HepG2 (cell line): Measurements from ENCODE around the gene TMEM135. TPM values are rescaled to one million over a fixed set of nuclear protein-coding genes. Genes with fewer than 3 reads are reported as not detected.

Source experiments
- HNRNPH1 ChIP-seq: fragments of 200-400 bp; formaldehyde crosslinking; optimal IDR thresholded peaks from 2 replicates; pipeline ENCODE3; 2017; ENCODE audit warnings: mild to moderate bottlenecking, low read depth, low read length
- IRX3 ChIP-seq: sonication (generic); formaldehyde crosslinking; IDR thresholded peaks from 2 replicates; pipeline ENCODE4 v1.8.1; 2023; ENCODE audit warnings: mild to moderate bottlenecking, low read depth, missing genetic modification reagents, borderline replicate concordance
- MIER3 ChIP-seq: IDR thresholded peaks from 2 replicates; pipeline ENCODE4 v1.6.1; 2016; ENCODE audit warnings: missing compliant biosample characterization, borderline replicate concordance
- MTA1 ChIP-seq: sonication (generic); formaldehyde crosslinking; IDR thresholded peaks from 2 replicates; pipeline ENCODE4 v1.4.0; 2020; ENCODE audit warnings: missing genetic modification reagents, mild to moderate bottlenecking, borderline replicate concordance
- NR2F6 ChIP-seq, 2 experiments: IDR thresholded peaks; 2 replicates each; pipeline ENCODE4 v1.6.1; 2016; ENCODE audit warnings: antibody characterized with exemption in 1 of 2, mild to moderate bottlenecking in 1 of 2
- POGZ ChIP-seq: sonication (generic); formaldehyde crosslinking; IDR thresholded peaks from 2 replicates; pipeline ENCODE4 v1.4.0; 2020; ENCODE audit warnings: mild to moderate bottlenecking, missing genetic modification reagents
- POLR2AphosphoS5 ChIP-seq: IDR thresholded peaks from 2 replicates; pipeline ENCODE4 v1.6.1; 2012; ENCODE audit warnings: low read depth, low read length
- TEAD2 ChIP-seq: sonication (generic); formaldehyde crosslinking; IDR thresholded peaks from 2 replicates; pipeline ENCODE4 v1.9.0; 2021; ENCODE audit warnings: missing genetic modification reagents
- ZIK1 ChIP-seq: sonication (generic); formaldehyde crosslinking; IDR thresholded peaks from 2 replicates; pipeline ENCODE4 v1.5.0; 2020; ENCODE audit warnings: mild to moderate bottlenecking, low read depth, missing genetic modification reagents, borderline replicate concordance
- ZNF674 ChIP-seq: sonication (generic); formaldehyde crosslinking; IDR thresholded peaks from 2 replicates; pipeline ENCODE4 v1.5.0; 2020; ENCODE audit warnings: low read depth, mild to moderate bottlenecking, missing genetic modification reagents
- polyA plus RNA-seq, 8 experiments: library from polyadenylated mRNA; depleted of rRNA in 3 of 8; stranded (reverse) in 7 of 8; unstranded in 1 of 8; fragments of >200 nt; fragmentation: Illumina TruSeq in 4 of 8; extraction: Trizol in 4 of 8; gene quantifications; 2 replicates each; pipeline versions ENCODE4 v1.2.1 to v1.2.3, GENCODE V29; 2011 to 2016; ENCODE audit warnings: low read depth in 4 of 8, missing spikeins in 1 of 8, mixed read lengths in 1 of 8; ENCODE audit not compliant: insufficient read depth in 1 of 8
- total RNA-seq, 5 experiments: library from RNA; depleted of rRNA; stranded (reverse); fragments of >200 nt; fragmentation: Illumina TruSeq; extraction: Trizol; gene quantifications; 2 replicates each; pipeline ENCODE4 v1.2.3, GENCODE V29; 2016; ENCODE audit warnings: low read depth in 1 of 5
- TF ChIP-seq, protein P1 (sequence below): sonication (generic); formaldehyde crosslinking; IDR thresholded peaks from 2 replicates; pipeline ENCODE4 v1.5.0; 2020; ENCODE audit warnings: missing genetic modification reagents, mild to moderate bottlenecking, borderline replicate concordance
- TF ChIP-seq, protein P2 (sequence below): sonication (generic); formaldehyde crosslinking; IDR thresholded peaks from 2 replicates; pipeline ENCODE4 v1.4.0; 2020; ENCODE audit warnings: missing genetic modification reagents
- TF ChIP-seq, protein P3 (sequence below): sonication (generic); formaldehyde crosslinking; conservative IDR thresholded peaks from 2 replicates; pipeline ENCODE4 v1.4.0; 2020; ENCODE audit warnings: missing genetic modification reagents
- TF ChIP-seq, protein P4 (sequence below): sonication (generic); formaldehyde crosslinking; conservative IDR thresholded peaks from 2 replicates; pipeline ENCODE4 v1.8.0; 2022; ENCODE audit warnings: mild to moderate bottlenecking, moderate library complexity, missing genetic modification reagents
- TF ChIP-seq, protein P5 (sequence below): sonication (generic); formaldehyde crosslinking; IDR thresholded peaks from 2 replicates; pipeline ENCODE4 v1.4.0; 2020; ENCODE audit warnings: missing genetic modification reagents

The TMEM135 gene
- total and polyA plus RNA-seq, 2 of the 13 experiments (the other 11 are each of a cell fraction or from before 2014, with no cell fraction given), result 36.6 to 88.9 TPM

DNA sequence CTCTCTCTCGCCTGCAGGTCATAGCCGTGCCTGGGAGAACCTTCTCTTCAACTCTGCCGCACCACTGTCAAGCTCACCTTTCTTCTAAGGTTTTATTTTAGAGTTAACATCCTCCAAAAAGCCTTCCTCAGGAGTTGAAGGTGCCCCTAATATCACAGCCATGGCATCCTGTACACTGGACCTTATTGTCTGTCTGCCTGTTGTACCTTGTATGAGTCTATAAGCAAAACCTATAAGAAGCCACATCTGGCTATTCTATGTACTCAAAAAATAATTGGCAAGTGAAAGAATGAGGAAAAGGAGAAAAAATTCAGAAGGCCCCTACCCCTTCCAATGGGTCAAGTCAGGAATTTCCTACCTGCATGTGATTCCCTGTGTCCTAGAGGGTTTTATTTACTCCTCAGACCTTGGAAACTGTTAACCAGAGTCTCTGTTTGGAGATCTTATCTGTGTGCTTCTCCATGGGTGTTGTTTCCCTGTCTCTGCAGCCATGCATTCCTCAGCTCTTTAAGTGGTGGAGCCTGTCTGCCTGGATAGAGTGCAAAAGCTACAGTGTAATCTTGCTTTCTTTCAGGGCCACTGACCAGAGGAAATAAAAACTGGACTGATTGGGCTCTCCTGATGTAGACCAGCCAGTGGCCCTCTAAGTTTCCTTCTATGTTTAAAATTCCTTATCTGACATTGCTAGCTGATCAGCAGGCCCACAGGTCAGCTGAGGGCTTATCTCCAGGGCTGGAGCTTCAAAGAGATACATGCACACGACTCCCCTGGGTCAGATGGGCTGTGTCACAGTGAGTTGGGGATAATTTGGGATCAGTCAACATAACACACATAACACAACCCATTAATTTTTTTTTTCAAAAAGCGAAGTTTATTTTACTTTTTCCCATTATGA lies 37.6 kb upstream of the TMEM135 start (continued):
- TF ChIP-seq IRX3, result no peak
- no peak for TF ChIP-seq ZIK1
- peak; percentile 83 for TF ChIP-seq NR2F6 (IDR thresholded peaks at IDR 0.05)
- peak; percentile 74 for TF ChIP-seq NR2F6 (CRISPR knock-in tag; IDR thresholded peaks at IDR 0.05)
- no peak for TF ChIP-seq HNRNPH1
- peak; percentile 26; the same call in 1 of the 2 replicates for TF ChIP-seq POGZ (CRISPR knock-in tag)
- TF ChIP-seq, protein P1, sequence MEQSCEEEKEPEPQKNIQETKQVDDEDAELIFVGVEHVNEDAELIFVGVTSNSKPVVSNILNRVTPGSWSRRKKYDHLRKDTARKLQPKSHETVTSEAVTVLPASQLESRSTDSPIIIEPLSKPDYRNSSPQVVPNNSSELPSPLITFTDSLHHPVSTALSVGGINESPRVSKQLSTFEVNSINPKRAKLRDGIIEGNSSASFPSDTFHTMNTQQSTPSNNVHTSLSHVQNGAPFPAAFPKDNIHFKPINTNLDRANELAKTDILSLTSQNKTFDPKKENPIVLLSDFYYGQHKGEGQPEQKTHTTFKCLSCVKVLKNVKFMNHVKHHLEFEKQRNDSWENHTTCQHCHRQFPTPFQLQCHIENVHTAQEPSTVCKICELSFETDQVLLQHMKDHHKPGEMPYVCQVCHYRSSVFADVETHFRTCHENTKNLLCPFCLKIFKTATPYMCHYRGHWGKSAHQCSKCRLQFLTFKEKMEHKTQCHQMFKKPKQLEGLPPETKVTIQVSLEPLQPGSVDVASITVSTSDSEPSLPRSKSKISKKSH (CRISPR knock-in tag), result no peak
- TF ChIP-seq TEAD2 (CRISPR knock-in tag), result no peak
- TF ChIP-seq, protein P2, sequence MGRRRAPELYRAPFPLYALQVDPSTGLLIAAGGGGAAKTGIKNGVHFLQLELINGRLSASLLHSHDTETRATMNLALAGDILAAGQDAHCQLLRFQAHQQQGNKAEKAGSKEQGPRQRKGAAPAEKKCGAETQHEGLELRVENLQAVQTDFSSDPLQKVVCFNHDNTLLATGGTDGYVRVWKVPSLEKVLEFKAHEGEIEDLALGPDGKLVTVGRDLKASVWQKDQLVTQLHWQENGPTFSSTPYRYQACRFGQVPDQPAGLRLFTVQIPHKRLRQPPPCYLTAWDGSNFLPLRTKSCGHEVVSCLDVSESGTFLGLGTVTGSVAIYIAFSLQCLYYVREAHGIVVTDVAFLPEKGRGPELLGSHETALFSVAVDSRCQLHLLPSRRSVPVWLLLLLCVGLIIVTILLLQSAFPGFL (CRISPR knock-in tag), result no peak
- peak; percentile 18; the same call in 1 of the 2 replicates for TF ChIP-seq MIER3 (CRISPR knock-in tag)
- TF ChIP-seq, protein P3, sequence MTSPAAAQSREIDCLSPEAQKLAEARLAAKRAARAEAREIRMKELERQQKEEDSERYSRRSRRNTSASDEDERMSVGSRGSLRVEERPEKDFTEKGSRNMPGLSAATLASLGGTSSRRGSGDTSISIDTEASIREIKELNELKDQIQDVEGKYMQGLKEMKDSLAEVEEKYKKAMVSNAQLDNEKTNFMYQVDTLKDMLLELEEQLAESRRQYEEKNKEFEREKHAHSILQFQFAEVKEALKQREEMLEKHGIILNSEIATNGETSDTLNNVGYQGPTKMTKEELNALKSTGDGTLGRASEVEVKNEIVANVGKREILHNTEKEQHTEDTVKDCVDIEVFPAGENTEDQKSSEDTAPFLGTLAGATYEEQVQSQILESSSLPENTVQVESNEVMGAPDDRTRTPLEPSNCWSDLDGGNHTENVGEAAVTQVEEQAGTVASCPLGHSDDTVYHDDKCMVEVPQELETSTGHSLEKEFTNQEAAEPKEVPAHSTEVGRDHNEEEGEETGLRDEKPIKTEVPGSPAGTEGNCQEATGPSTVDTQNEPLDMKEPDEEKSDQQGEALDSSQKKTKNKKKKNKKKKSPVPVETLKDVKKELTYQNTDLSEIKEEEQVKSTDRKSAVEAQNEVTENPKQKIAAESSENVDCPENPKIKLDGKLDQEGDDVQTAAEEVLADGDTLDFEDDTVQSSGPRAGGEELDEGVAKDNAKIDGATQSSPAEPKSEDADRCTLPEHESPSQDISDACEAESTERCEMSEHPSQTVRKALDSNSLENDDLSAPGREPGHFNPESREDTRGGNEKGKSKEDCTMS (CRISPR knock-in tag), result no peak
- TF ChIP-seq ZNF674 (CRISPR knock-in tag), result no peak
- TF ChIP-seq, protein P4, sequence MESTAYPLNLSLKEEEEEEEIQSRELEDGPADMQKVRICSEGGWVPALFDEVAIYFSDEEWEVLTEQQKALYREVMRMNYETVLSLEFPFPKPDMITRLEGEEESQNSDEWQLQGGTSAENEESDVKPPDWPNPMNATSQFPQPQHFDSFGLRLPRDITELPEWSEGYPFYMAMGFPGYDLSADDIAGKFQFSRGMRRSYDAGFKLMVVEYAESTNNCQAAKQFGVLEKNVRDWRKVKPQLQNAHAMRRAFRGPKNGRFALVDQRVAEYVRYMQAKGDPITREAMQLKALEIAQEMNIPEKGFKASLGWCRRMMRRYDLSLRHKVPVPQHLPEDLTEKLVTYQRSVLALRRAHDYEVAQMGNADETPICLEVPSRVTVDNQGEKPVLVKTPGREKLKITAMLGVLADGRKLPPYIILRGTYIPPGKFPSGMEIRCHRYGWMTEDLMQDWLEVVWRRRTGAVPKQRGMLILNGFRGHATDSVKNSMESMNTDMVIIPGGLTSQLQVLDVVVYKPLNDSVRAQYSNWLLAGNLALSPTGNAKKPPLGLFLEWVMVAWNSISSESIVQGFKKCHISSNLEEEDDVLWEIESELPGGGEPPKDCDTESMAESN (CRISPR knock-in tag), result no peak; the same call in 1 of the 2 replicates
- 0 out of 2 replicates have a peak, but pooled peaks have one; percentile 20 for TF ChIP-seq POLR2AphosphoS5
- TF ChIP-seq MTA1 (CRISPR knock-in tag), result peak; percentile 23; the same call in 1 of the 2 replicates
- TF ChIP-seq, protein P5, sequence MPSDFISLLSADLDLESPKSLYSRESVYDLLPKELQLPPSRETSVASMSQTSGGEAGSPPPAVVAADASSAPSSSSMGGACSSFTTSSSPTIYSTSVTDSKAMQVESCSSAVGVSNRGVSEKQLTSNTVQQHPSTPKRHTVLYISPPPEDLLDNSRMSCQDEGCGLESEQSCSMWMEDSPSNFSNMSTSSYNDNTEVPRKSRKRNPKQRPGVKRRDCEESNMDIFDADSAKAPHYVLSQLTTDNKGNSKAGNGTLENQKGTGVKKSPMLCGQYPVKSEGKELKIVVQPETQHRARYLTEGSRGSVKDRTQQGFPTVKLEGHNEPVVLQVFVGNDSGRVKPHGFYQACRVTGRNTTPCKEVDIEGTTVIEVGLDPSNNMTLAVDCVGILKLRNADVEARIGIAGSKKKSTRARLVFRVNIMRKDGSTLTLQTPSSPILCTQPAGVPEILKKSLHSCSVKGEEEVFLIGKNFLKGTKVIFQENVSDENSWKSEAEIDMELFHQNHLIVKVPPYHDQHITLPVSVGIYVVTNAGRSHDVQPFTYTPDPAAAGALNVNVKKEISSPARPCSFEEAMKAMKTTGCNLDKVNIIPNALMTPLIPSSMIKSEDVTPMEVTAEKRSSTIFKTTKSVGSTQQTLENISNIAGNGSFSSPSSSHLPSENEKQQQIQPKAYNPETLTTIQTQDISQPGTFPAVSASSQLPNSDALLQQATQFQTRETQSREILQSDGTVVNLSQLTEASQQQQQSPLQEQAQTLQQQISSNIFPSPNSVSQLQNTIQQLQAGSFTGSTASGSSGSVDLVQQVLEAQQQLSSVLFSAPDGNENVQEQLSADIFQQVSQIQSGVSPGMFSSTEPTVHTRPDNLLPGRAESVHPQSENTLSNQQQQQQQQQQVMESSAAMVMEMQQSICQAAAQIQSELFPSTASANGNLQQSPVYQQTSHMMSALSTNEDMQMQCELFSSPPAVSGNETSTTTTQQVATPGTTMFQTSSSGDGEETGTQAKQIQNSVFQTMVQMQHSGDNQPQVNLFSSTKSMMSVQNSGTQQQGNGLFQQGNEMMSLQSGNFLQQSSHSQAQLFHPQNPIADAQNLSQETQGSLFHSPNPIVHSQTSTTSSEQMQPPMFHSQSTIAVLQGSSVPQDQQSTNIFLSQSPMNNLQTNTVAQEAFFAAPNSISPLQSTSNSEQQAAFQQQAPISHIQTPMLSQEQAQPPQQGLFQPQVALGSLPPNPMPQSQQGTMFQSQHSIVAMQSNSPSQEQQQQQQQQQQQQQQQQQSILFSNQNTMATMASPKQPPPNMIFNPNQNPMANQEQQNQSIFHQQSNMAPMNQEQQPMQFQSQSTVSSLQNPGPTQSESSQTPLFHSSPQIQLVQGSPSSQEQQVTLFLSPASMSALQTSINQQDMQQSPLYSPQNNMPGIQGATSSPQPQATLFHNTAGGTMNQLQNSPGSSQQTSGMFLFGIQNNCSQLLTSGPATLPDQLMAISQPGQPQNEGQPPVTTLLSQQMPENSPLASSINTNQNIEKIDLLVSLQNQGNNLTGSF, result no peak
